ENCODE results near the gene DDAH1. TPM values are rescaled to one million over a fixed set of nuclear protein-coding genes. Genes with fewer than 3 reads are reported as not detected.

DDAH1 gene
- total RNA-seq, 1 experiment from 2014 or later: 65.9 TPM

DNA sequence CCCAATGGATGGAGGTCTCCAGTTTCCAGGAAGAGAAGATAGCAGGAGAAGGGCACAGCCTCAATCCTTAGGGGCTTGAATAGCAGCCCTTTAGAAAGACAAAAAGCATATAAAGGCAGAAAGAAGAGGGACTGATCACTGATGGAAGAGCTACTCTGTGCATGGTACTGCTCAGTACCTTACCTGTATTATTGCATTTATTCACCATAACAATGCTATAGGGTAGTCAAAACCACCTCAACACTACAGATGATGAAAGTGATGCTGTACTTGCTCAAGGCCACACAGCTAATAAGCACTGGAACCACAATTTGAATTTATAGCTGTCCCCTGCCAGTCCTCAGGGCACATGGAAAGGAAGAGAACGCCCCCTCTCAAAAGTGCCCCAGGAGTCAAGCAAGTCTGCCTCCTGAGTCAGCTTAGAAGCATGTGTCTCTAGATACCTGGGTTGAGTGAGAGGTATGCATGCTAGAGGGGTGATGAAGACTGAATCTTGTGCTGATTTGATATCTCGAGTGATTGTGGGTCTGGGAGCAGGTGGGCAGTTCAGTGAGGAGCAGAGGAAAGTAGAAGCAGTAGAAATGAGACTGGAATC, 13.6 kb downstream of the DDAH1 start:
- BruUV-seq (replicated peaks): no TSS peak
- intact Hi-C loops (cut with micrococcal nuclease): no loop called here
- DNase-seq: peak; percentile 77
- Histone ChIP-seq H3K4me2 (ENCODE audit: low read length) (peak overlapping the region; percentile 23; the same call in 1 of the 2 replicates), H3K27ac (ENCODE audit: low read length) (no peak overlapping the region), H3K36me3 (ENCODE audit: low read depth, low read length) (no peaks in the 10 kb centered on the region), H3K4me3 (ENCODE audit: low read length) (no peak overlapping the region), H3F3A (ENCODE audit: low read length, unreplicated experiment) (no peaks in the 10 kb centered on the region), H3K9me3 (ENCODE audit: low read length) (no peaks in the 10 kb centered on the region), H3K4me1 (ENCODE audit: insufficient read depth, low read length) (peaks cover 30% of the 10 kb centered on the region), H3K9ac (ENCODE audit: low read length) (no peak overlapping the region), H2AFZ (ENCODE audit: low read length) (no peak overlapping the region), H4K20me1 (ENCODE audit: low read length) (no peaks in the 10 kb centered on the region), H3K79me2 (ENCODE audit: low read length) (peaks cover 100% of the 10 kb centered on the region), H3K9me2 (replicated peaks; ENCODE audit: low read length) (no peaks in the 10 kb centered on the region), H3K27me3 (ENCODE audit: low read length) (no peaks in the 10 kb centered on the region)
- POLR2A ChIA-PET (ENCODE audit: unreplicated experiment): interaction anchor here (0.6 kb wide), 1 partner anchor 128 kb away, joined by 4 read pairs; no protein-coding TSS in a partner anchor
- TF ChIP-seq EZH2phosphoT487 (IDR thresholded peaks at IDR 0.05; ENCODE audit: borderline replicate concordance, low read length) (no peak), CTCF (conservative IDR thresholded peaks at IDR 0.05; ENCODE audit: low read depth, low read length) (no peak), EZH2 (IDR thresholded peaks at IDR 0.05; ENCODE audit: low read length, unreplicated experiment) (no peak)
- ATAC-seq: peak; percentile 54
- CTCF ChIA-PET: interaction anchor here (0.6 kb wide), 1 partner anchor 108 kb away, joined by 5 read pairs; no protein-coding TSS in a partner anchor

- no peak overlapping the region for H2AFZ ChIP-seq (ENCODE audit: low read length)
- no peaks in the 10 kb centered on the region for H3K9me2 ChIP-seq (replicated peaks; ENCODE audit: low read length)
- no peaks in the 10 kb centered on the region for H3K27me3 ChIP-seq (ENCODE audit: low read length)
- no peaks in the 10 kb centered on the region for H4K20me1 ChIP-seq (ENCODE audit: low read length)
- POLR2A ChIA-PET (ENCODE audit: unreplicated experiment): interaction anchor here (0.6 kb wide), 1 partner anchor 129 kb away, joined by 4 read pairs; no protein-coding TSS in a partner anchor
- no peak overlapping the region for H3K9ac ChIP-seq (ENCODE audit: low read length)
- peak; percentile 54 for ATAC-seq
- peaks cover 100% of the 10 kb centered on the region for H3K79me2 ChIP-seq (ENCODE audit: low read length)
- H3K9me3 ChIP-seq (ENCODE audit: low read length): no peaks in the 10 kb centered on the region
- intact Hi-C loops (cut with micrococcal nuclease): no loop called here
- H3K36me3 ChIP-seq (ENCODE audit: low read depth, low read length): no peaks in the 10 kb centered on the region
- peak; percentile 71 for DNase-seq
- H3K4me1 ChIP-seq (ENCODE audit: insufficient read depth, low read length): peaks cover 30% of the 10 kb centered on the region
- H3K27ac ChIP-seq (ENCODE audit: low read length): no peak overlapping the region
- no peak overlapping the region for H3K4me3 ChIP-seq (ENCODE audit: low read length)
- no TSS peak for BruUV-seq (replicated peaks)
- H3F3A ChIP-seq (ENCODE audit: low read length, unreplicated experiment): no peaks in the 10 kb centered on the region
- H3K4me2 ChIP-seq (ENCODE audit: low read length): peak overlapping the region; percentile 23; the same call in 1 of the 2 replicates
- CTCF ChIA-PET: interaction anchor here (0.6 kb wide), 1 partner anchor 107 kb away, joined by 5 read pairs; no protein-coding TSS in a partner anchor
- TF ChIP-seq EZH2phosphoT487 (IDR thresholded peaks at IDR 0.05; ENCODE audit: borderline replicate concordance, low read length): no peak
- TF ChIP-seq CTCF (conservative IDR thresholded peaks at IDR 0.05; ENCODE audit: low read depth, low read length): no peak
These were observed 14.1 kb downstream of the DDAH1 start for GRCh38 chr1:85450832-85451231.

- Histone ChIP-seq H3K79me2 (ENCODE audit: low read length) (peaks cover 98% of the 10 kb centered on the region), H3K4me2 (ENCODE audit: low read length) (no peak overlapping the region), H3K4me1 (ENCODE audit: insufficient read depth, low read length) (peaks cover 30% of the 10 kb centered on the region), H3K4me3 (ENCODE audit: low read length) (no peak overlapping the region), H3K36me3 (ENCODE audit: low read depth, low read length) (peaks cover 2% of the 10 kb centered on the region; the same call in 1 of the 2 replicates), H3K9me3 (ENCODE audit: low read length) (no peaks in the 10 kb centered on the region), H3K9ac (ENCODE audit: low read length) (no peak overlapping the region), H3K27ac (ENCODE audit: low read length) (no peak overlapping the region), H3K27me3 (ENCODE audit: low read length) (no peaks in the 10 kb centered on the region), H2AFZ (ENCODE audit: low read length) (no peak overlapping the region), H4K20me1 (ENCODE audit: low read length) (no peaks in the 10 kb centered on the region), H3K9me2 (replicated peaks; ENCODE audit: low read length) (no peaks in the 10 kb centered on the region), H3F3A (ENCODE audit: low read length, unreplicated experiment) (no peaks in the 10 kb centered on the region)
- TF ChIP-seq EZH2 (IDR thresholded peaks at IDR 0.05; ENCODE audit: low read length, unreplicated experiment): no peak
- no peak for TF ChIP-seq CTCF (conservative IDR thresholded peaks at IDR 0.05; ENCODE audit: low read depth, low read length)
- TF ChIP-seq EZH2phosphoT487 (IDR thresholded peaks at IDR 0.05; ENCODE audit: borderline replicate concordance, low read length): no peak
- DNase-seq (no peak), ATAC-seq (no peak)
- BruUV-seq (replicated peaks): no TSS peak
- intact Hi-C loops (cut with micrococcal nuclease): no loop called here
- ChIA-PET POLR2A (ENCODE audit: unreplicated experiment) (no interaction called here), CTCF (no interaction called here)
These were observed 15.6 kb downstream of the DDAH1 start for GRCh38 chr1:85449356-85449755.

All from PC-3 (cell line).